Measurements from ENCODE around the gene CFAP77.
A peak's percentile ranks its signal among the peaks of the same experiment; 100 is the strongest.

Gene CFAP77

DNA sequence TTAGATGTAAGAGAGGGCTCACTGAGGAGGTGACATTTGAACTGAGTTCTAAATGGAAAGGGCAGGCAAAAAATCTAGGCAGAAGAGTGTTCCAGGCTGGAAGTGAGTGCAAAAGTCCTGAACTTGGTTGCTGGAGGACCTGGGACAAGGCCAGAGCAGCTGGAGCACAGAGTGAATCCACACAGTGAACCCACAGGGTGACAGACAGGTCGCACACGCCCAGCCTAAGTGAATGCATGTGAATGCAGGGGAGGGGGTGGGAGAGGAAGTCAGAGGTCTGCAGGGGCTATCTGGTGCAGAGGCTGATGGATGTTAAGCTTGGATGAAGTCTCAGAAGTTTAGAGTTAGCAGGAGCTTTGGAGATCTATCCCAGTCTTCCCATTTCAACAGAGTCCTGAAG lies 2.8 kb upstream of the CFAP77 start:
- H3K9me3 ChIP-seq (ENCODE audit: control insufficient read depth in 1 of 2, low read length in 2 of 2), result no peaks in the 10 kb centered on the region
- H3K27ac ChIP-seq (ENCODE audit: low read depth, low read length), result no peak overlapping the region
- H3K4me3 ChIP-seq (ENCODE audit: low read depth in 1 of 2, low read length in 2 of 2), result peak overlapping the region; percentile 80 to 89
- peaks cover 24 to 29% of the 10 kb centered on the region in 2 donors for H3K4me1 ChIP-seq (ENCODE audit: control insufficient read depth in 1 of 2, insufficient read depth in 2 of 2, low read length in 2 of 2)
- peaks cover 22 to 28% of the 10 kb centered on the region in 2 donors for H3K27me3 ChIP-seq (ENCODE audit: control insufficient read depth in 1 of 2, insufficient read depth in 2 of 2, low read length in 2 of 2)
- H3K36me3 ChIP-seq (ENCODE audit: control insufficient read depth in 1 of 2, insufficient read depth in 2 of 2, low read length in 2 of 2), result peaks cover 0 to 10% of the 10 kb centered on the region in 2 donors
- no peak overlapping the region for H3K9ac ChIP-seq (ENCODE audit: low read depth in 1 of 2, low read length in 2 of 2)

DNA sequence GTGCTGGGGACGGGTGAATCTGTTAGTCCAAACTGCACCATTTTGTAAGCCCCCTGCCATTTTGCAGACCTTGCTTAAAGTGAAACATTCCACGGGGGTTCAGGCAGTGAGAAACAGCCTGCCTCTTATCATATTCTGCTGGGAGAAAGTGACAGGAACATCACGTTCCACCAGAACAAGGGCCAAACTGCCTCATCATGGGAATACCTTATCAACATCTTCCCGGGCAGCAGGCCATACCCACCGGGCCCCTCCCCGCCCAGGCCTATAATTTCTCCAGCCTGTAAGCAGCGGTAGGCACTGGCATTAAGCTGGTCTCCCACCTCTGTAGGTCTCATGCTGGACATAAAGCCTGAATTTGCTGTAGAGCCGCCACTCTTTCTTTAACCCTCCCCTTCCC lies 1.5 kb upstream of the CFAP77 start:
- Histone ChIP-seq H3K36me3 (ENCODE audit: control insufficient read depth in 1 of 2, insufficient read depth in 2 of 2, low read length in 2 of 2) (peaks cover 0 to under 1% of the 10 kb centered on the region in 2 donors), H3K27ac (ENCODE audit: low read depth, low read length) (no peak overlapping the region), H3K9ac (ENCODE audit: low read depth in 1 of 2, low read length in 2 of 2) (no peak overlapping the region), H3K27me3 (ENCODE audit: control insufficient read depth in 1 of 2, insufficient read depth in 2 of 2, low read length in 2 of 2) (peaks cover 30 to 37% of the 10 kb centered on the region in 2 donors), H3K9me3 (ENCODE audit: control insufficient read depth in 1 of 2, low read length in 2 of 2) (no peaks in the 10 kb centered on the region), H3K4me3 (ENCODE audit: low read depth in 1 of 2, low read length in 2 of 2) (no peak overlapping the region), H3K4me1 (ENCODE audit: control insufficient read depth in 1 of 2, insufficient read depth in 2 of 2, low read length in 2 of 2) (peaks cover 24 to 29% of the 10 kb centered on the region in 2 donors)

DNA sequence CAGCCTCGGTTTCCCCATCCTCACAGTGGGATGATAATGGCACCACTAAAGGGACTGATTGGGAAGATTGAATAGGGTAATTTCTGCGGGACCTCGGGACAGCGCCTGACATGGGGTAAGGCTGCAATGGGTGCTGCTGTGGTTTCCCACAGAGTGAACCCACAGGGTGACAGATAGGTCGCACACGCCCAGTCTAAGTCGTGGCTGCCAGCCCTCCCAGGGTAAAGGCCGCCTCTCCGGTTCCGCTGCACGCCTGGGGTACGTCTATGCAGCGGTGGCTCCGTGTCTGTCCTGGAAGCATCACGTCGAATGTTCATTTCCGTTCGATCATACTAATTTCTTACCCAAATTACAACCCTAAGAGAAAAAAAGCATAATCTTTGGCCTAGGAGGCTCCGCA lies 631 bp downstream of the CFAP77 start:
- Histone ChIP-seq H3K36me3 (ENCODE audit: control insufficient read depth in 1 of 2, insufficient read depth in 2 of 2, low read length in 2 of 2) (no peaks in the 10 kb centered on the region), H3K4me1 (ENCODE audit: control insufficient read depth in 1 of 2, insufficient read depth in 2 of 2, low read length in 2 of 2) (peaks cover 17 to 25% of the 10 kb centered on the region in 2 donors), H3K9me3 (ENCODE audit: control insufficient read depth in 1 of 2, low read length in 2 of 2) (no peaks in the 10 kb centered on the region), H3K4me3 (ENCODE audit: low read depth in 1 of 2, low read length in 2 of 2) (peak overlapping the region; percentile 52 to 55), H3K9ac (ENCODE audit: low read depth in 1 of 2, low read length in 2 of 2) (peak overlapping the region in 1 of 2 donors; percentile 43), H3K27me3 (ENCODE audit: control insufficient read depth in 1 of 2, insufficient read depth in 2 of 2, low read length in 2 of 2) (peaks cover 51 to 58% of the 10 kb centered on the region in 2 donors), H3K27ac (ENCODE audit: low read depth, low read length) (no peak overlapping the region)

DNA sequence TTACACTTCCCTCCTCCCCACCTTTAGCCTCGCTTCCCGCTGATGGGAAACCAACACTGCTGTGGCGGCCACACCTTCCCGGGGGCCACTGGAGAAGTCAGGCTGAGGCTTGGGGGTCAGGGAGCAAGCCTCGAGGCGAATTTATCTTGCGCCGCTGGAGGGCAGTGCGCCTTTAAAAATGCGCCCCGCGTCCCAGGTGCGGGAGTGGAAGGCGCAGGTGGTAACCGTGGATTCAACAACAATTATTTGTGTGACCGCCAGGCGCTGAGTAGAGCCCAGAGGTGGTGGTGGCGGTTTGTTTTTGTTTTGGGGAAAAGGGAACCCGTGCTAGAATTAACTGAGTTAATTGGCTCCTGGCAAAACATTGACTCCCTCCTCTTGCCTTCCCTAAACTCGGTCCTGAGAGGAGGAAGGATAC lies 1.1 kb downstream of the CFAP77 start:
- Histone ChIP-seq H3K36me3 (ENCODE audit: control insufficient read depth in 1 of 2, insufficient read depth in 2 of 2, low read length in 2 of 2) (no peaks in the 10 kb centered on the region), H3K9ac (ENCODE audit: low read depth in 1 of 2, low read length in 2 of 2) (peak overlapping the region in 1 of 2 donors; percentile 43), H3K27ac (ENCODE audit: low read depth, low read length) (no peak overlapping the region), H3K27me3 (ENCODE audit: control insufficient read depth in 1 of 2, insufficient read depth in 2 of 2, low read length in 2 of 2) (peaks cover 54 to 58% of the 10 kb centered on the region in 2 donors), H3K4me1 (ENCODE audit: control insufficient read depth in 1 of 2, insufficient read depth in 2 of 2, low read length in 2 of 2) (peaks cover 13 to 20% of the 10 kb centered on the region in 2 donors), H3K4me3 (ENCODE audit: low read depth in 1 of 2, low read length in 2 of 2) (peak overlapping the region; percentile 52 to 55), H3K9me3 (ENCODE audit: control insufficient read depth in 1 of 2, low read length in 2 of 2) (no peaks in the 10 kb centered on the region)

DNA sequence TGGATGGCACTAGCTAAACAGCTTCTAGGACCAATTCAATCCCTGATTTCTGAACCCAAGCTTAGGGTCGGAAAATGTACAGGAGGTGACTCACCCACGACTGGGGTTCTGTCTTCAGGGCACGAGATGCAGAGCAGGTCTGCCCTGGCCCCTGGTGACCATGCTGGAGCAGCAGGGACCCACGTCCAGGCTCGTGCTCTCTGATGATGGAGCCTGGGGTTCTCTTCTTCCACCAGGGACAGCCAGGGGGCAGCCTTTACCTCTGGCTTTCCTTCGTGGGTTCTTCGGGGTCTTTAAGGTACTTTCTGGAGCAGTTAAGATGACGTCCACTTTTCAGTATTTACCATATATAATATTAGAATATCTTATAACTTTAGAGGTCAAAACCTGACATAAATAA lies 2.1 kb downstream of the CFAP77 start:
- peaks cover 9 to 16% of the 10 kb centered on the region in 2 donors for H3K4me1 ChIP-seq (ENCODE audit: control insufficient read depth in 1 of 2, insufficient read depth in 2 of 2, low read length in 2 of 2)
- peaks cover 54 to 58% of the 10 kb centered on the region in 2 donors for H3K27me3 ChIP-seq (ENCODE audit: control insufficient read depth in 1 of 2, insufficient read depth in 2 of 2, low read length in 2 of 2)
- H3K36me3 ChIP-seq (ENCODE audit: control insufficient read depth in 1 of 2, insufficient read depth in 2 of 2, low read length in 2 of 2), result no peaks in the 10 kb centered on the region

DNA sequence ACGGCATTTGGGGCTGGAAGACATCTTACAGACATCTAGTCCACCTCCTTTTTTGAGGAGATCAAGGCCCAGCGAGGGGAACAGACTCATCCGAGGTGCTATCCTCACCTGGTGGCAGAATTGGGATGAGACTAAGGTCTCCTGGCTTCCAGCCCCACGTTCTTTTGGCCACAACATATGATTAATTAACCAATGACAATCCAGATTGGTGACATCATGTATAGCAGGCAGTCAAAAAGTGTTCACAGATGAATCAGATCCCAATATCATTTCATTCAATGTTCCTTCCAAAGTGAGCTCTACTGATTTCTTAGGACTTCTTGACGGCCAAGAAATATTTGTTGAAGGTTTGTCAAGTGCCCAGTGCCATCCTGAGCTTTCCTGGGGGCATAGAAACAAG lies 3.9 kb downstream of the CFAP77 start:
- Histone ChIP-seq H3K27me3 (ENCODE audit: control insufficient read depth in 1 of 2, insufficient read depth in 2 of 2, low read length in 2 of 2) (peaks cover 66 to 72% of the 10 kb centered on the region in 2 donors), H3K4me1 (ENCODE audit: control insufficient read depth in 1 of 2, insufficient read depth in 2 of 2, low read length in 2 of 2) (peaks cover 8 to 14% of the 10 kb centered on the region in 2 donors), H3K27ac (ENCODE audit: low read depth, low read length) (no peak overlapping the region)

More for the DNA sequence above, 2.1 kb downstream of the CFAP77 start:
- Histone ChIP-seq H3K9ac (ENCODE audit: low read depth in 1 of 2, low read length in 2 of 2) (no peak overlapping the region), H3K27ac (ENCODE audit: low read depth, low read length) (no peak overlapping the region), H3K9me3 (ENCODE audit: control insufficient read depth in 1 of 2, low read length in 2 of 2) (no peaks in the 10 kb centered on the region), H3K4me3 (ENCODE audit: low read depth in 1 of 2, low read length in 2 of 2) (no peak overlapping the region)

DNA sequence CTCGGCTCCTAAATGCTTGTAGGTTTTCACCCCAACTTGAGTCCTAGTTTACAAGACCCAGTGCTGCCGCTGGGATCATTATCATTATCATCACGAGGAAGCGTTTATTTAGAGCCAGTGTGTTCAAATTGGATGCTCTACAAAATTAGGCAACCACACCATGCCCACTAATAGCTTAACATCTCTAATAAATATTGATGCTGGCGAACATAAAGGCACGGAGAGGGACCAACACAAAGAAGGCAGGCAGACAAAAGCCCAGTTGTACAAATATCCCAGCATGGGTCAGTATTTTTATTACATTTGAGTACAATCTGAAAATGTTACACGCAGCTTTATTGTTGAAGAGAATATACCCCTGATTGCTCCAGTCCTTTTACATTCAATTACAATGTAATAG lies 4.7 kb downstream of the CFAP77 start:
- Histone ChIP-seq H3K9ac (ENCODE audit: low read depth in 1 of 2, low read length in 2 of 2) (no peak overlapping the region), H3K27me3 (ENCODE audit: control insufficient read depth in 1 of 2, insufficient read depth in 2 of 2, low read length in 2 of 2) (peaks cover 63 to 71% of the 10 kb centered on the region in 2 donors), H3K4me3 (ENCODE audit: low read depth in 1 of 2, low read length in 2 of 2) (no peak overlapping the region), H3K9me3 (ENCODE audit: control insufficient read depth in 1 of 2, low read length in 2 of 2) (no peaks in the 10 kb centered on the region), H3K36me3 (ENCODE audit: control insufficient read depth in 1 of 2, insufficient read depth in 2 of 2, low read length in 2 of 2) (no peaks in the 10 kb centered on the region), H3K27ac (ENCODE audit: low read depth, low read length) (no peak overlapping the region), H3K4me1 (ENCODE audit: control insufficient read depth in 1 of 2, insufficient read depth in 2 of 2, low read length in 2 of 2) (peaks cover 8 to 14% of the 10 kb centered on the region in 2 donors)

More for the DNA sequence above, 3.9 kb downstream of the CFAP77 start:
- H3K36me3 ChIP-seq (ENCODE audit: control insufficient read depth in 1 of 2, insufficient read depth in 2 of 2, low read length in 2 of 2), result no peaks in the 10 kb centered on the region
- no peak overlapping the region for H3K4me3 ChIP-seq (ENCODE audit: low read depth in 1 of 2, low read length in 2 of 2)
- no peak overlapping the region for H3K9ac ChIP-seq (ENCODE audit: low read depth in 1 of 2, low read length in 2 of 2)
- no peaks in the 10 kb centered on the region for H3K9me3 ChIP-seq (ENCODE audit: control insufficient read depth in 1 of 2, low read length in 2 of 2)

DNA sequence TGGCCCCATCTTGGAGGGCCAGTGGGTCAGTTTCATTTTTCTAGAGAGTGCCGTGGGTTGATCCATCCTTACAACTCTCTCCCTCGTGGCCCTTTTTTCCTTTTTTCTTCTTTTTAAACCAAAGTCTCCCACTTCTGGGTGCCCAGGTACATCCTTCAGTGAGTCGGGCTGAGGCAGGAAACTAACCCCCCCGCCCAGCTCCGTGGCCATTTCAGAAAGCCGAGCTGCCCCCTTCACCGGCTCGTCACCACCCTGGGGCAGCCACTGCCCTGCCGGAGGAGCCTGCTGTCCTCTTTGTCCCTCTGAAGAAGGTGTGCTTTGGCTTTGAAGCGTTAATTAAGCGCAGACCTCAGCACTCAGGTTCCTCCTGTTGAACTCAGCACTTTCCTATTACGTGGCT lies 5.2 kb downstream of the CFAP77 start:
- H3K9ac ChIP-seq (ENCODE audit: low read depth in 1 of 2, low read length in 2 of 2), result no peak overlapping the region
- no peaks in the 10 kb centered on the region for H3K36me3 ChIP-seq (ENCODE audit: control insufficient read depth in 1 of 2, insufficient read depth in 2 of 2, low read length in 2 of 2)
- H3K4me1 ChIP-seq (ENCODE audit: control insufficient read depth in 1 of 2, insufficient read depth in 2 of 2, low read length in 2 of 2), result peaks cover 8 to 14% of the 10 kb centered on the region in 2 donors
- H3K27ac ChIP-seq (ENCODE audit: low read depth, low read length), result no peak overlapping the region
- no peaks in the 10 kb centered on the region for H3K9me3 ChIP-seq (ENCODE audit: control insufficient read depth in 1 of 2, low read length in 2 of 2)
- H3K4me3 ChIP-seq (ENCODE audit: low read depth in 1 of 2, low read length in 2 of 2), result no peak overlapping the region
- H3K27me3 ChIP-seq (ENCODE audit: control insufficient read depth in 1 of 2, insufficient read depth in 2 of 2, low read length in 2 of 2), result peaks cover 62 to 66% of the 10 kb centered on the region in 2 donors

DNA sequence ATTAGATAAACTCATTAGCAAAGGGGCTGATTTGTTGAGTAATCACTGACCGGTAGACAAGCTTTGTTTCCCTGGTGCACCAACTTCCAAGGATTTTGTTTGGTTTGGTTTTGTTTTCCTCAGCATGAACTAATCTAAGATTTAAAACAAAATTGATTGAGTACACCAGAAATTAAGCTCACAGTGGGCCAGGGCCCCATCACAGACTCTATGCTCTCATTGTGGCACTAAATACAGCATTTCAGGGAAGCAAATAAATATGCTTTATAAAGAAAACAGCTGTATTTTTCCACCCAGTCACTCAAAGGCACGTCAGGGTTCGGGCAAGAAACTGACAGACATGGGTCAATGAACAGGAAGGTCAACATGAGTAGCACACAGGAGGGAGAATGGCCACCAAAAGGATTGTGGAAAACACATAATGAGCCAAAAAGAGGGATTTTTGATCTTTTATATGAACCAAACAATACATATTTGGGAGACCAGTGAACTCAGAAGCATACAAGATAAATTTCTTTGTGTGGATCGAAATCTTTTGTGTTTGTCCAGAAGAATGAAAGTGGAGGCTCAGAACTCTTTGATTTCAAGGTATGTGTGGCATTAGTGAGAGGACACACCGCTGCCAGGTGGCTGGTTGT lies 8.8 kb downstream of the CFAP77 start:
- Histone ChIP-seq H3K27me3 (ENCODE audit: control insufficient read depth in 1 of 2, insufficient read depth in 2 of 2, low read length in 2 of 2) (peaks cover 42 to 45% of the 10 kb centered on the region in 2 donors), H3K36me3 (ENCODE audit: control insufficient read depth in 1 of 2, insufficient read depth in 2 of 2, low read length in 2 of 2) (no peaks in the 10 kb centered on the region), H3K27ac (ENCODE audit: low read depth, low read length) (no peak overlapping the region), H3K9me3 (ENCODE audit: control insufficient read depth in 1 of 2, low read length in 2 of 2) (no peaks in the 10 kb centered on the region), H3K4me3 (ENCODE audit: low read depth in 1 of 2, low read length in 2 of 2) (no peak overlapping the region), H3K4me1 (ENCODE audit: control insufficient read depth in 1 of 2, insufficient read depth in 2 of 2, low read length in 2 of 2) (no peaks in the 10 kb centered on the region), H3K9ac (ENCODE audit: low read depth in 1 of 2, low read length in 2 of 2) (no peak overlapping the region)

DNA sequence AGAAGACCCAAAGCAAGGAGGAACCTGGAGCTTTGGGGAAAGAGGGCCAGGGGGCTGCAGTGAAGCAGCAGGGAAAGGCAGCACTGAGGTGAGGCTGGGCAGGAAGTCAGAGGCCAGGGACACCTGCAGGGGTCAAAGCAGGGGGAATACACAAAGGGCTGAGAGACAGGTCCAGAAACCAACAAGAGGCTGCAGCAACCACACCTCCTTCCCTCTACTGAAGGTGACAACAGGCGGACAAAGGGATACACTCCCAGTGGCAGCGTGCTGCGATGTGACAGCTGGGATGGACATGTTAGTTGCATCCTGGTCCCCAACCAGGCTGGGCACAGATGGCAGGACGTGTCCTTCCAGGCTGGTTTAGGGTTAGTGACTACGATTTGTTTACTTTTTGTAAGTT lies 12.6 kb downstream of the CFAP77 start:
- Histone ChIP-seq H3K9me3 (ENCODE audit: control insufficient read depth in 1 of 2, low read length in 2 of 2) (no peaks in the 10 kb centered on the region), H3K27me3 (ENCODE audit: control insufficient read depth in 1 of 2, insufficient read depth in 2 of 2, low read length in 2 of 2) (peaks cover 44 to 50% of the 10 kb centered on the region in 2 donors), H3K27ac (ENCODE audit: low read depth, low read length) (no peak overlapping the region), H3K4me3 (ENCODE audit: low read depth in 1 of 2, low read length in 2 of 2) (no peak overlapping the region), H3K4me1 (ENCODE audit: control insufficient read depth in 1 of 2, insufficient read depth in 2 of 2, low read length in 2 of 2) (no peaks in the 10 kb centered on the region), H3K36me3 (ENCODE audit: control insufficient read depth in 1 of 2, insufficient read depth in 2 of 2, low read length in 2 of 2) (no peaks in the 10 kb centered on the region), H3K9ac (ENCODE audit: low read depth in 1 of 2, low read length in 2 of 2) (no peak overlapping the region)
